Measurements from ENCODE around the gene TPD52L2.
"Not testable (repeated sequence)": the region's sequence is repeated elsewhere in the genome, so short reads cannot be mapped to it uniquely, and the experiment has no call there.

Gene TPD52L2

GRCh38 chr20:63895202-63895951 lies 30.3 kb downstream of the TPD52L2 start:
- DNase-seq (ENCODE audit: low read depth in 4 of 4, low spot score in 1 of 4): no peak

GRCh38 chr20:63895952-63896263 lies 30.8 kb downstream of the TPD52L2 start:
- DNase-seq (ENCODE audit: low read depth in 4 of 4, low spot score in 1 of 4): no peak

GRCh38 chr20:63896264-63897105 lies 31.4 kb downstream of the TPD52L2 start:
- no peak for DNase-seq (ENCODE audit: low read depth in 4 of 4, low spot score in 1 of 4)

- DNase-seq (ENCODE audit: low read depth in 4 of 4, low spot score in 1 of 4): no peak
Observed at GRCh38 chr20:63897978-63898561, 33.0 kb downstream of the TPD52L2 start.

GRCh38 chr20:63898882-63899558 lies 34.0 kb downstream of the TPD52L2 start:
- no peak for DNase-seq (ENCODE audit: low read depth in 4 of 4, low spot score in 1 of 4)

GRCh38 chr20:63900413-63900812 lies 35.3 kb downstream of the TPD52L2 start:
- no peak for DNase-seq (ENCODE audit: low read depth in 4 of 4, low spot score in 1 of 4)

GRCh38 chr20:63903796-63904561 lies 38.9 kb downstream of the TPD52L2 start:
- no peak for DNase-seq (ENCODE audit: low read depth in 4 of 4, low spot score in 1 of 4)

- no peak for DNase-seq (ENCODE audit: low read depth in 4 of 4, low spot score in 1 of 4)
Observed at GRCh38 chr20:63908008-63908682, 43.1 kb downstream of the TPD52L2 start.

- no peak for DNase-seq (ENCODE audit: low read depth in 4 of 4, low spot score in 1 of 4)
Observed at GRCh38 chr20:63911176-63911575, 46.1 kb downstream of the TPD52L2 start.

- DNase-seq (ENCODE audit: low read depth in 4 of 4, low spot score in 1 of 4): no peak
Observed at GRCh38 chr20:63913768-63914167, 48.7 kb downstream of the TPD52L2 start.

GRCh38 chr20:63915471-63915870 lies 50.4 kb downstream of the TPD52L2 start:
- no peak for DNase-seq (ENCODE audit: low read depth in 4 of 4, low spot score in 1 of 4)

- DNase-seq (ENCODE audit: low read depth in 4 of 4, low spot score in 1 of 4): not testable (repeated sequence)
Observed at GRCh38 chr20:63916371-63916939, 51.4 kb downstream of the TPD52L2 start.

- no peak for DNase-seq (ENCODE audit: low read depth in 4 of 4, low spot score in 1 of 4)
Observed at GRCh38 chr20:63917811-63918210, 52.7 kb downstream of the TPD52L2 start.

- no peak for DNase-seq (ENCODE audit: low read depth in 4 of 4, low spot score in 1 of 4)
Observed at GRCh38 chr20:63919130-63919529, 54.1 kb downstream of the TPD52L2 start.

GRCh38 chr20:63920226-63920625 lies 55.2 kb downstream of the TPD52L2 start:
- DNase-seq (ENCODE audit: low read depth in 4 of 4, low spot score in 1 of 4): no peak

GRCh38 chr20:63923651-63924050 lies 58.6 kb downstream of the TPD52L2 start:
- no peak for DNase-seq (ENCODE audit: low read depth in 4 of 4, low spot score in 1 of 4)

GRCh38 chr20:63924241-63924640 lies 59.2 kb downstream of the TPD52L2 start:
- no peak for DNase-seq (ENCODE audit: low read depth in 4 of 4, low spot score in 1 of 4)

GRCh38 chr20:63926298-63926697 lies 61.2 kb downstream of the TPD52L2 start:
- no peak for DNase-seq (ENCODE audit: low read depth in 4 of 4, low spot score in 1 of 4)

- DNase-seq (ENCODE audit: low read depth in 4 of 4, low spot score in 1 of 4): no peak
Observed at GRCh38 chr20:63929071-63929470, 64.0 kb downstream of the TPD52L2 start.

GRCh38 chr20:63929473-63929883 lies 64.4 kb downstream of the TPD52L2 start:
- not testable (repeated sequence) for DNase-seq (ENCODE audit: low read depth in 4 of 4, low spot score in 1 of 4)
